Immature natural killer cell (primary cell): Measurements from ENCODE around the gene SRPK3. TPM values are rescaled to one million over a fixed set of nuclear protein-coding genes. Genes with fewer than 3 reads are reported as not detected.
A peak's percentile ranks its signal among the peaks of the same experiment; 100 is the strongest.
"Not testable (repeated sequence)": the region's sequence is repeated elsewhere in the genome, so short reads cannot be mapped to it uniquely, and the experiment has no call there.

Experiments used
- DNase-seq, 3 donors: peaks; one replicate each; pipeline ENCODE4 v3.0.0; 2022; ENCODE audit warnings: mixed read lengths in 1 of 3
- H3K27ac Mint-ChIP-seq, 6 donors: one replicate each; pipeline ENCODE4 v1.8.0; 2020; ENCODE audit warnings: mixed read lengths in 6 of 6, mild to moderate bottlenecking in 5 of 6, inconsistent platforms in 4 of 6, moderate library complexity in 3 of 6
- H3K27me3 Mint-ChIP-seq, 3 donors: one replicate each; pipeline ENCODE4 v1.8.0; 2020 to 2021; ENCODE audit warnings: low read depth in 3 of 3, mild to moderate bottlenecking in 3 of 3, mixed read lengths in 3 of 3, moderate library complexity in 3 of 3, inconsistent platforms in 1 of 3
- H3K36me3 Mint-ChIP-seq, 3 donors: one replicate each; pipeline ENCODE4 v1.8.0; 2020; ENCODE audit warnings: mixed read lengths in 3 of 3, inconsistent platforms in 2 of 3, mild to moderate bottlenecking in 2 of 3
- H3K4me1 Mint-ChIP-seq, 2 donors: one replicate each; pipeline ENCODE4 v1.8.0; 2020; ENCODE audit warnings: inconsistent platforms in 2 of 2, mild to moderate bottlenecking in 2 of 2, mixed read lengths in 2 of 2, moderate library complexity in 1 of 2
- H3K4me3 Mint-ChIP-seq, 5 donors: one replicate each; pipeline ENCODE4 v1.8.0; 2020; ENCODE audit warnings: mild to moderate bottlenecking in 5 of 5, mixed read lengths in 5 of 5, inconsistent platforms in 3 of 5, moderate library complexity in 3 of 5
- H3K9me3 Mint-ChIP-seq, 6 donors: one replicate each; pipeline ENCODE4 v1.8.0; 2020; ENCODE audit warnings: mild to moderate bottlenecking in 6 of 6, mixed read lengths in 6 of 6, inconsistent platforms in 4 of 6, moderate library complexity in 3 of 6
- polyA plus RNA-seq, 3 donors: library from polyadenylated mRNA; unstranded; fragments of 300-500 nt; fragmentation: Illumina TruSeq; gene quantifications; one replicate each; pipeline ENCODE4 v1.2.3, GENCODE V29; 2021

SRPK3 gene
- polyA plus RNA-seq, 3 donors from 2014 or later, result not detected

- no peak for DNase-seq
- H3K4me3 Mint-ChIP-seq, result no peak overlapping the region
- H3K9me3 Mint-ChIP-seq, result no peaks in the 10 kb centered on the region
- H3K36me3 Mint-ChIP-seq, result no peaks in the 10 kb centered on the region
- H3K27me3 Mint-ChIP-seq, result peaks cover 3 to 7% (median 3%) of the 10 kb centered on the region in 3 donors
- no peak overlapping the region for H3K27ac Mint-ChIP-seq
- peaks cover under 1 to 8% of the 10 kb centered on the region in 2 donors for H3K4me1 Mint-ChIP-seq
Observed at GRCh38 chrX:153740631-153741222, 40.1 kb upstream of the SRPK3 start.

GRCh38 chrX:153741446-153741845 lies 39.4 kb upstream of the SRPK3 start:
- peaks cover 0 to 8% of the 10 kb centered on the region in 2 donors for H3K4me1 Mint-ChIP-seq
- H3K9me3 Mint-ChIP-seq, result no peaks in the 10 kb centered on the region
- no peak overlapping the region for H3K4me3 Mint-ChIP-seq
- H3K36me3 Mint-ChIP-seq, result no peaks in the 10 kb centered on the region
- peaks cover 3 to 7% (median 3%) of the 10 kb centered on the region in 3 donors for H3K27me3 Mint-ChIP-seq
- H3K27ac Mint-ChIP-seq, result no peak overlapping the region
- no peak for DNase-seq

GRCh38 chrX:153742111-153742510 lies 38.7 kb upstream of the SRPK3 start:
- H3K27ac Mint-ChIP-seq, H3K36me3 Mint-ChIP-seq, DNase-seq, H3K4me3 Mint-ChIP-seq, H3K4me1 Mint-ChIP-seq, H3K27me3 Mint-ChIP-seq, H3K9me3 Mint-ChIP-seq: not testable (repeated sequence)

GRCh38 chrX:153742796-153743467 lies 37.9 kb upstream of the SRPK3 start:
- not testable (repeated sequence) for H3K27me3 Mint-ChIP-seq, DNase-seq, H3K4me3 Mint-ChIP-seq, H3K4me1 Mint-ChIP-seq, H3K9me3 Mint-ChIP-seq, H3K36me3 Mint-ChIP-seq, H3K27ac Mint-ChIP-seq

- DNase-seq, H3K27ac Mint-ChIP-seq, H3K27me3 Mint-ChIP-seq, H3K4me1 Mint-ChIP-seq, H3K9me3 Mint-ChIP-seq, H3K36me3 Mint-ChIP-seq, H3K4me3 Mint-ChIP-seq: not testable (repeated sequence)
Observed at GRCh38 chrX:153743468-153744209, 37.2 kb upstream of the SRPK3 start.

GRCh38 chrX:153744210-153745066 lies 36.4 kb upstream of the SRPK3 start:
- Mint-ChIP-seq H3K27ac (no peak overlapping the region), H3K9me3 (no peaks in the 10 kb centered on the region), H3K4me1 (peaks cover 0 to 8% of the 10 kb centered on the region in 2 donors), H3K4me3 (peak overlapping the region in 1 of 5 donors; percentile 27), H3K27me3 (peaks cover 0 to 9% (median 4%) of the 10 kb centered on the region in 3 donors), H3K36me3 (no peaks in the 10 kb centered on the region)
- no peak for DNase-seq

GRCh38 chrX:153745067-153745433 lies 35.8 kb upstream of the SRPK3 start:
- not testable (repeated sequence) for H3K36me3 Mint-ChIP-seq, H3K27ac Mint-ChIP-seq, H3K9me3 Mint-ChIP-seq, H3K4me1 Mint-ChIP-seq, DNase-seq, H3K4me3 Mint-ChIP-seq
- peaks cover 0 to 11% (median 4%) of the 10 kb centered on the region in 3 donors for H3K27me3 Mint-ChIP-seq

- peaks cover 0 to 3% of the 10 kb centered on the region in 2 donors for H3K4me1 Mint-ChIP-seq
- no peak overlapping the region for H3K4me3 Mint-ChIP-seq
- no peaks in the 10 kb centered on the region for H3K9me3 Mint-ChIP-seq
- no peaks in the 10 kb centered on the region for H3K36me3 Mint-ChIP-seq
- no peak overlapping the region for H3K27ac Mint-ChIP-seq
- DNase-seq, result no peak
- H3K27me3 Mint-ChIP-seq, result peaks cover 0 to 11% (median 2%) of the 10 kb centered on the region in 3 donors
Observed at GRCh38 chrX:153746359-153746758, 34.5 kb upstream of the SRPK3 start.

GRCh38 chrX:153746991-153747390 lies 33.9 kb upstream of the SRPK3 start:
- H3K4me1 Mint-ChIP-seq, H3K27ac Mint-ChIP-seq: not testable (repeated sequence)
- H3K27me3 Mint-ChIP-seq, result peaks cover 0 to 13% (median 2%) of the 10 kb centered on the region in 3 donors

GRCh38 chrX:153749017-153749416 lies 31.8 kb upstream of the SRPK3 start:
- H3K9me3 Mint-ChIP-seq, DNase-seq, H3K4me1 Mint-ChIP-seq, H3K4me3 Mint-ChIP-seq, H3K27ac Mint-ChIP-seq, H3K36me3 Mint-ChIP-seq: not testable (repeated sequence)
- H3K27me3 Mint-ChIP-seq, result peaks cover 0 to 15% (median 2%) of the 10 kb centered on the region in 3 donors

More at GRCh38 chrX:153746991-153747390, 33.9 kb upstream of the SRPK3 start:
- DNase-seq, H3K4me3 Mint-ChIP-seq, H3K36me3 Mint-ChIP-seq, H3K9me3 Mint-ChIP-seq: not testable (repeated sequence)

GRCh38 chrX:153750127-153750774 lies 30.6 kb upstream of the SRPK3 start:
- Mint-ChIP-seq H3K27ac (no peak overlapping the region), H3K4me3 (no peak overlapping the region), H3K9me3 (no peaks in the 10 kb centered on the region), H3K36me3 (no peaks in the 10 kb centered on the region), H3K27me3 (peaks cover 0 to 10% (median 2%) of the 10 kb centered on the region in 3 donors), H3K4me1 (no peaks in the 10 kb centered on the region)
- DNase-seq, result no peak

GRCh38 chrX:153755136-153755535 lies 25.7 kb upstream of the SRPK3 start:
- no peak for DNase-seq

GRCh38 chrX:153761863-153762262 lies 19.0 kb upstream of the SRPK3 start:
- peaks cover 0 to 4% (median 2%) of the 10 kb centered on the region in 3 donors for H3K27me3 Mint-ChIP-seq
- H3K36me3 Mint-ChIP-seq, result no peaks in the 10 kb centered on the region
- peaks cover 0 to 1% (median 0%) of the 10 kb centered on the region in 6 donors for H3K9me3 Mint-ChIP-seq
- H3K27ac Mint-ChIP-seq, result no peak overlapping the region
- H3K4me1 Mint-ChIP-seq, result peaks cover 0 to 4% of the 10 kb centered on the region in 2 donors
- DNase-seq, result no peak
- H3K4me3 Mint-ChIP-seq, result no peak overlapping the region

More at GRCh38 chrX:153755136-153755535, 25.7 kb upstream of the SRPK3 start:
- Mint-ChIP-seq H3K27ac (no peak overlapping the region), H3K4me3 (no peak overlapping the region), H3K36me3 (no peaks in the 10 kb centered on the region), H3K27me3 (peaks cover 0 to 7% (median 5%) of the 10 kb centered on the region in 3 donors), H3K4me1 (no peaks in the 10 kb centered on the region), H3K9me3 (no peaks in the 10 kb centered on the region)
